Activated effector memory CD4-positive, alpha-beta T cell treated with anti-CD3 and anti-CD28 coated beads, Interleukin-2, amount 50 U/mL, for 16 hours (primary cell): Measurements from ENCODE around the gene EXOC6B.
"Not testable (repeated sequence)": the region's sequence is repeated elsewhere in the genome, so short reads cannot be mapped to it uniquely, and the experiment has no call there.

Experiments used
- DNase-seq: peaks from one replicate; pipeline ENCODE4 v3.0.0-alpha.2; 2020

EXOC6B gene

GRCh38 chr2:72674982-72675915 lies 150.6 kb downstream of the EXOC6B start:
- DNase-seq, result no peak

- DNase-seq, result no peak
Measured at GRCh38 chr2:72673279-72673678, 152.6 kb downstream of the EXOC6B start.

GRCh38 chr2:72669121-72669520 lies 156.7 kb downstream of the EXOC6B start:
- DNase-seq, result no peak

- no peak for DNase-seq
Measured at GRCh38 chr2:72668647-72669046, 157.2 kb downstream of the EXOC6B start.

GRCh38 chr2:72665448-72665847 lies 160.4 kb downstream of the EXOC6B start:
- DNase-seq, result no peak

DNA sequence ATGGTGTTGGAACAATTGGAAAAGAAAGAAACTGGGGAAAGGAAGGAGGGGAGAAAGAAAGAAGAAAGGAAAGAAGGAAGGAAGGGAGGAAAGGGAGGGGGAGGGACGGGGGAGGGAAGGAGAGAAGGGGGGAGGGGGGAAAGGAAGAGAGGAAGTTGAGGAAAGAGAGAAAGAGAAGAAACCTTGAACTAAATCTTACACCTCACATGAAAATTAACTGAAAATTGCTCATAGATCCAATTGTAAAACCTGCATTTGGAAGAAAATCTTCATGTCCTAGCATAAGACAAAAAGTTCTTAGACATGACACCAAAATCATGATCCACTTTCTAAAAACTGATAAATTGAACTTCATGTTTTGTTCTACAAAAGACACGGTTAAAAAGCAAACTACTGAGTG lies 163.8 kb downstream of the EXOC6B start:
- DNase-seq, result no peak

- no peak for DNase-seq
Measured at GRCh38 chr2:72649810-72650209, 176.0 kb downstream of the EXOC6B start.

GRCh38 chr2:72641221-72641620 lies 184.6 kb downstream of the EXOC6B start:
- DNase-seq, result not testable (repeated sequence)

DNA sequence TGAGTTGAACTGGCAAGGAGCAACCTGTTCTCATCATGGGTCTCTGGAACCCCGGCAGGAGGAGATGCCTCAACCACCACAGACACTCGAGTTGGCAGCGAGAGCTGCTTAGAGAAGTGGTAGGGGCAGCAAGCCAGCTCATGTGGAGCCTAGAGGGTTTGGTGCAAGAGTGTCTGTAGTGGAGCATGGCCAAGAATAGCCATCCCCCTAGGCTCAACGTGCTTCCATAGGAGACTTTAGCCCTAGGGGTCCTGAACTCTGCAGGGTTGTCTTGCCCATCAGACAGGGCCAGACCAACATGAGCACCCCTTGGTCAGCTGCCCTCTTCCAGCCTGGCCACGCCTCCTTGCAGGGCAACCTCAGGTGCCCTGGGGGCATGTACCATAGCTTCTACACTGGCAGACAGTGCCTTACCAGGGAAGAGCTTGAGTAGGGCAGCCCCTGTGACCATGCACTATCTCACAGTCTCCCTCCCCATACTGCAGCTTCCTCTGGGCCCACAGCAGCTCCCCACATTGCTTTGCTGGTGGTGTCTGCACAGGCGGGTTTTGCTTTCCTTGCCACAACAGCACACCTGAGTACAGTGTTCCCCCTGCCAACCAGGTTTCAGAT lies 187.1 kb downstream of the EXOC6B start:
- DNase-seq, result no peak

- DNase-seq, result no peak
Measured at GRCh38 chr2:72636210-72636609, 189.6 kb downstream of the EXOC6B start.

DNA sequence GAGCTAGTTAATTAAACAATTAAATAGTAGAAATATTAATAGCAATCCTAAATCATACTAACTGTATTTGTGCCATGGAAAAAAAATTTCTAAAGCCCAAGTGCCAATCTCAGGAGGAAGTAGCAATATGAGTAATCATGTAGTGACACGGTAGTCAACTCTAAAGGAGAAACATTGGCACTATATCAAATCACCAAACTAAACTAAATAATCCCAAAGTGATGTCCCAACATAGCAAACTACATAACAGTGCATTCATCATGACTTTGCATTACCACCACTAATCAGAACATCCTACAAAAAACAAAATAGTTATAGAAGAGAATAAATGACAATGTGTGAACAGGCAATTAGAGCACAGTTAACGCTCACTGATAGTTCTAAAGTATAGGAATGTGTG lies 195.1 kb downstream of the EXOC6B start:
- DNase-seq, result no peak

- no peak for DNase-seq
Measured at GRCh38 chr2:72629062-72629461, 196.8 kb downstream of the EXOC6B start.

- DNase-seq, result no peak
Measured at GRCh38 chr2:72627083-72627482, 198.8 kb downstream of the EXOC6B start.

DNA sequence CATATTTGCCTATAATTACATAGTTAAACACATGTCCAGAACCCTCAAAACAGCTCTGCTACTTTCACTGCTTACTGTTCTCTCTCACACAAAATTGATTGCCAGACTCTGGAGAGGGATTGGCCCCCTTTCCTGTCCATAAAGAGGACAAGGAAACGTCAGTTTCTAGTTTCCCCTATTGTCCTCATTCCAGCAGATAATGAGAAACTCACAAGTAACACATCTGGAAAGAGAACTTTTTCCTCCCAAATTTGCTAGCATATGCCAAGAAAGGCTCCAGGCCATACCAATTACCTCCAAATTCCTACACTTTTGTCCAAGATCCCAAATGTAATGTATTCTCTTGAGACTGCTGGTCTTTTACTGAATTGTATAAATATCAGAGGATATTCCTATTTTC lies 200.5 kb downstream of the EXOC6B start:
- no peak for DNase-seq

GRCh38 chr2:72623481-72623880 lies 202.4 kb downstream of the EXOC6B start:
- no peak for DNase-seq

- DNase-seq, result no peak
Measured at GRCh38 chr2:72619626-72620025, 206.2 kb downstream of the EXOC6B start.

GRCh38 chr2:72613931-72614330 lies 211.9 kb downstream of the EXOC6B start:
- DNase-seq, result no peak

GRCh38 chr2:72612614-72613160 lies 213.1 kb downstream of the EXOC6B start:
- no peak for DNase-seq

DNA sequence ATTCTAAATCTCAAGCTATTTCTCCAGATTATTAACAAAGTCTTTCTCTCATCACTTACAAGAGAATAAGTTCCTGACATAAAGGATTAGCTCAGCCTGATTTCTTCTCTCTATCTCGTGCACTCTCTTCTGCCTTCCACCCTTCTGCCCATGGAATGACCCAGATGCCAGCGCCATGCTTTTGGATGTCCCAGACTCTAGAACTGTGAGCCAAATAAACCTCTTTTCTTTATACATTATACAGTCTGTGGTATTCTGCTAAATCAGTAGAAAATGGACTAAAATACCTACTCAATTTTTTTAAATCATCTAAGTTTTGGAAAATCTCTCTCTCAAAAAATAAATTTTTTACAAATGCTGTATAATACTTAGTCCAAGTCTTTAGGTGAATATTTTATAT lies 218.6 kb downstream of the EXOC6B start:
- DNase-seq, result no peak

DNA sequence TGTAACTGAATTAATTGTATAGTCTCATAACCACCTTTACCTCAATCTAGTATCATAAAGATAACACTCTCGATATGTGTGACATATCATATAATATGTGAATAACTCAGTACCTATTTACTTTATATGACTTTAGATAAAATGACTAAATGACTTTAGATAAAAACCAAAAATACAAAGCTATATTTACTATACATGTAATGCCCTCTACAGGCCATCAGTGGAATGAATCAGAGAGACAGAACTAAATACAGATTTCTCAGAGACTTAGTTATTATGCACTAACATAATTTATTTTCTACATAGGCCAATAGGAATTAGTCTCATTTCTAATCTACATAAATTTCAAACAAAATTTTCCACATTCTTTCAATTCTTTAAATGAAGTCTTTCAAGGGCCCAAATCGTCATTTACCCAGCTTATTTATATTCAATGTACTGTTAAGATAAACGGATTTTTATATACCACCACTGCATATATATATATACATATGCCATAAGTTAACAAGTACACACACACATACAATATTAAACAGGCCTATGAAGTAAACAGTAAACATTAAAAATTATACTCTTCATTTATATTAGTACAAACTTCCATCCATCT lies 219.9 kb downstream of the EXOC6B start:
- no peak for DNase-seq

DNA sequence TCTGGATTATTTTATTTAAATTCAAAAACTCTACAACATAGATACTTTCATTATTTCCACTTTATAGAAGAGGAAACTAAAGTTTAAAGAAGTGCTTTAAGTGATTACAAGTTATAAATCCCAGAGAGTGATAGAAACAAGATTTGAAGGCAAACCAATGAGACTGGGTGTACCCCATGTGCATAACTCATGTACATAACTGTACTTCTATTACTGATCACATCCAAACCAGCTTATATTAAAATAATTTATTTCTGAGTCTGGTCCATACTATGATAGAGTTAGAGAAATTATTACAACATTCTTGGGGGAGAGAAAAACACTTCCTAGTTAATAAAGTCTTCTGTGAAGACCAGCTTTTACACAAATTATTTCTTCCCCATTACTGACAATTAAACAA lies 221.4 kb downstream of the EXOC6B start:
- DNase-seq, result no peak

DNA sequence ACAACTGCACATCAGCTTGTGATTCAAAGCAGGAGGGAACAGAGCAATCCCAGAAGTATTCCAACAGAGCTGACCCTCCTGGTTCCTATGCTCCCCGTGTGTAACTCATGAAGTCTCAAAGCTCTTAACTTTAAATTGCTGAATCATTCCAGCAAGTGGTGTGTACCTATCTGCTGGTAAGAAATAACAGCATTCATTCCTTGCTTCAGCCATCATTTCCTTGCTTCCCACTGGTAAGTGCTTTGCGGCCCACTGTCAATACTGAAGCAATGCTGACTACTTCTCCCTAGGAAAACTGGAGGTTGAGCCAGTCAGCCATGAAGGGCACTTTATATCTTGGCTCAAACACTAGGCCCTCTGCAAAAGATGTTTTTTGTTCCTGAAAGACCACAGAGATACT lies 222.4 kb downstream of the EXOC6B start:
- DNase-seq, result no peak

GRCh38 chr2:72602711-72603110 lies 223.1 kb downstream of the EXOC6B start:
- DNase-seq, result no peak

DNA sequence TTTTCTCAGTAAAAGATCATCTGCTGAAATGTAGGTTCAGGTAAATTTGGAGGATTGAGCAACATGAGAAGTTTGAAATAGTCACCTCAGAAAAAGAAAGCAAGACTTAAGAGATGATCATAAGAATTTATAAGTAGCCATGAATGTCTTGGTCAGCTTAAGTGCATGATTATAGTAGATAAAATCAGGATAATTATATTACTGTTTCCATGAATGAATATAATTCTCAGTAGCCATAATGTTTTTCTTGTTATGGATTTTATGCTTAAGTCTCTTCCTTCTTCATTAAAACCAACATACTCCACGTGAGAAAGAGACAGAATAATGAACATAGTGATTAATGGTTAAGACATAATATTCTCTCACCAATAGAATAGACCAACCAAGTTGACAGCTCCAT lies 223.7 kb downstream of the EXOC6B start:
- DNase-seq, result no peak
